Activated CD4-positive, alpha-beta memory T cell treated with anti-CD3 and anti-CD28 coated beads, Interleukin-2, amount 10 ng/mL, durations not matched to agents 7 days and 5 days (primary cell): ENCODE measurements around the gene DISP1. TPM values are rescaled to one million over a fixed set of nuclear protein-coding genes. Genes with fewer than 3 reads are reported as not detected.
A peak's percentile ranks its signal among the peaks of the same experiment; 100 is the strongest.

Experiments
- CTCF ChIA-PET: fragments of 350-600 bp; sonication (Branson Sonifier 250); formaldehyde crosslinking; loops from one replicate; lab custom pipeline; 2021; ENCODE audit warnings: antibody characterized with exemption, inconsistent platforms; lab: Charles Lee
- POLR2A ChIA-PET: fragments of 350-600 bp; sonication (Branson Sonifier 250); formaldehyde crosslinking; loops from one replicate; lab custom pipeline; 2021; ENCODE audit warnings: antibody characterized with exemption; lab: Charles Lee
- DNase-seq: peaks from one replicate; pipeline ENCODE4 v3.0.0-alpha.2; 2020
- H3K27ac Mint-ChIP-seq: one replicate; pipeline ENCODE4 v1.8.0; 2021; ENCODE audit warnings: mild to moderate bottlenecking, mixed read lengths
- H3K27me3 Mint-ChIP-seq: one replicate; pipeline ENCODE4 v1.8.0; 2021; ENCODE audit warnings: mixed read lengths
- H3K36me3 Mint-ChIP-seq: one replicate; pipeline ENCODE4 v1.8.0; 2021; ENCODE audit warnings: low read depth, mixed read lengths
- H3K4me1 Mint-ChIP-seq: one replicate; pipeline ENCODE4 v1.8.0; 2021; ENCODE audit warnings: mixed read lengths
- H3K4me3 Mint-ChIP-seq: one replicate; pipeline ENCODE4 v1.8.0; 2021; ENCODE audit warnings: mild to moderate bottlenecking, mixed read lengths
- H3K9me3 Mint-ChIP-seq: one replicate; pipeline ENCODE4 v1.8.0; 2021; ENCODE audit warnings: mixed read lengths
- total RNA-seq, 2 experiments: library from RNA; stranded (reverse); gene quantifications; one replicate each; pipeline ENCODE4 v1.2.3, GENCODE V29; 2021

The DISP1 gene
- 1 to 10 TPM; 1.1 to 1.4 TPM for total RNA-seq

GRCh38 chr1:222814536-222815439 is at the start of gene DISP1:
DISP1 (plus strand) TSS chr1:222815039; CDS start chr1:222942824, 127,785 bp downstream.
- peaks cover 23% of the 10 kb centered on the region for H3K4me1 Mint-ChIP-seq
- no peaks in the 10 kb centered on the region for H3K36me3 Mint-ChIP-seq
- peaks cover 8% of the 10 kb centered on the region for H3K27me3 Mint-ChIP-seq
- H3K4me3 Mint-ChIP-seq, result peak within 1 kb of the TSS; percentile 86
- CTCF ChIA-PET, result interaction anchor here (1.3 kb wide), 1 partner anchor 76 kb away, joined by 3 read pairs; no protein-coding TSS in a partner anchor
- POLR2A ChIA-PET, result interaction anchor here (0.9 kb wide), 1 partner anchor 16 kb away, joined by 4 read pairs; no protein-coding TSS in a partner anchor
- DNase-seq, result peak; percentile 73
- H3K9me3 Mint-ChIP-seq, result peaks cover 2% of the 10 kb centered on the region
- H3K27ac Mint-ChIP-seq, result peak within 1 kb of the TSS; percentile 74

- H3K9me3 Mint-ChIP-seq, result peaks cover 28% of the 10 kb centered on the region
- H3K4me3 Mint-ChIP-seq, result no peak overlapping the region
- H3K4me1 Mint-ChIP-seq, result no peaks in the 10 kb centered on the region
- H3K27me3 Mint-ChIP-seq, result peaks cover 5% of the 10 kb centered on the region
- POLR2A ChIA-PET, result no interaction called here
- DNase-seq, result no peak
- peaks cover 8% of the 10 kb centered on the region for H3K36me3 Mint-ChIP-seq
- CTCF ChIA-PET, result interaction anchor here (1.6 kb wide), 1 partner anchor 10 kb away, joined by 6 read pairs; no protein-coding TSS in a partner anchor
- no peak overlapping the region for H3K27ac Mint-ChIP-seq
Observed at GRCh38 chr1:222767152-222767571, 47.7 kb upstream of the DISP1 start.

- ChIA-PET CTCF (interaction anchor here (1.6 kb wide), 1 partner anchor 8 kb away, joined by 6 read pairs; no protein-coding TSS in a partner anchor), POLR2A (no interaction called here)
- Mint-ChIP-seq H3K9me3 (peaks cover 28% of the 10 kb centered on the region), H3K27me3 (peaks cover 5% of the 10 kb centered on the region), H3K4me3 (no peak overlapping the region), H3K27ac (no peak overlapping the region), H3K4me1 (peaks cover 10% of the 10 kb centered on the region), H3K36me3 (peaks cover 8% of the 10 kb centered on the region)
- DNase-seq, result no peak
Observed at GRCh38 chr1:222768592-222768991, 46.2 kb upstream of the DISP1 start.

GRCh38 chr1:222769181-222769580 is 45.7 kb upstream of the DISP1 start:
- Mint-ChIP-seq H3K27ac (no peak overlapping the region), H3K4me1 (peaks cover 10% of the 10 kb centered on the region), H3K36me3 (peaks cover 8% of the 10 kb centered on the region), H3K27me3 (peaks cover 4% of the 10 kb centered on the region), H3K4me3 (no peak overlapping the region), H3K9me3 (peaks cover 27% of the 10 kb centered on the region)
- ChIA-PET CTCF (no interaction called here), POLR2A (no interaction called here)
- no peak for DNase-seq

- ChIA-PET POLR2A (no interaction called here), CTCF (no interaction called here)
- H3K36me3 Mint-ChIP-seq, result peaks cover 8% of the 10 kb centered on the region
- H3K4me3 Mint-ChIP-seq, result no peak overlapping the region
- peaks cover 10% of the 10 kb centered on the region for H3K4me1 Mint-ChIP-seq
- no peak overlapping the region for H3K27ac Mint-ChIP-seq
- no peak for DNase-seq
- peaks cover 4% of the 10 kb centered on the region for H3K27me3 Mint-ChIP-seq
- peaks cover 23% of the 10 kb centered on the region for H3K9me3 Mint-ChIP-seq
Observed at GRCh38 chr1:222769971-222770620, 44.7 kb upstream of the DISP1 start.

GRCh38 chr1:222772996-222773379 is 41.9 kb upstream of the DISP1 start:
- ChIA-PET CTCF (no interaction called here), POLR2A (no interaction called here)
- DNase-seq, result peak; percentile 38
- Mint-ChIP-seq H3K9me3 (peaks cover 17% of the 10 kb centered on the region), H3K27ac (no peak overlapping the region), H3K36me3 (peaks cover 8% of the 10 kb centered on the region), H3K27me3 (peaks cover 6% of the 10 kb centered on the region), H3K4me3 (no peak overlapping the region), H3K4me1 (peaks cover 10% of the 10 kb centered on the region)

GRCh38 chr1:222777463-222777862 is 37.4 kb upstream of the DISP1 start:
- POLR2A ChIA-PET, result no interaction called here
- DNase-seq, result no peak
- peaks cover 10% of the 10 kb centered on the region for H3K4me1 Mint-ChIP-seq
- no peaks in the 10 kb centered on the region for H3K9me3 Mint-ChIP-seq
- no peaks in the 10 kb centered on the region for H3K36me3 Mint-ChIP-seq
- CTCF ChIA-PET, result interaction anchor here (1.6 kb wide), 1 partner anchor 9 kb away, joined by 6 read pairs; no protein-coding TSS in a partner anchor
- H3K27ac Mint-ChIP-seq, result no peak overlapping the region
- H3K4me3 Mint-ChIP-seq, result no peak overlapping the region
- H3K27me3 Mint-ChIP-seq, result peaks cover 19% of the 10 kb centered on the region

- H3K4me3 Mint-ChIP-seq, result no peak overlapping the region
Observed at GRCh38 chr1:222777977-222778376, 36.9 kb upstream of the DISP1 start.

GRCh38 chr1:222781251-222781650 is 33.6 kb upstream of the DISP1 start:
- H3K9me3 Mint-ChIP-seq, result no peaks in the 10 kb centered on the region
- peaks cover 34% of the 10 kb centered on the region for H3K27me3 Mint-ChIP-seq
- no peak for DNase-seq
- H3K4me1 Mint-ChIP-seq, result no peaks in the 10 kb centered on the region
- no peak overlapping the region for H3K4me3 Mint-ChIP-seq
- H3K27ac Mint-ChIP-seq, result no peak overlapping the region
- H3K36me3 Mint-ChIP-seq, result no peaks in the 10 kb centered on the region
- POLR2A ChIA-PET, result interaction anchor here (0.6 kb wide), 1 partner anchor 32 kb away, joined by 3 read pairs; no protein-coding TSS in a partner anchor
- CTCF ChIA-PET, result no interaction called here

More at GRCh38 chr1:222777977-222778376, 36.9 kb upstream of the DISP1 start:
- no peak for DNase-seq
- Mint-ChIP-seq H3K4me1 (peaks cover 5% of the 10 kb centered on the region), H3K27me3 (peaks cover 19% of the 10 kb centered on the region), H3K27ac (no peak overlapping the region), H3K36me3 (no peaks in the 10 kb centered on the region), H3K9me3 (no peaks in the 10 kb centered on the region)
- POLR2A ChIA-PET, result no interaction called here
- CTCF ChIA-PET, result no interaction called here

GRCh38 chr1:222783051-222783450 is 31.8 kb upstream of the DISP1 start:
- no peaks in the 10 kb centered on the region for H3K36me3 Mint-ChIP-seq
- CTCF ChIA-PET, result no interaction called here
- H3K27ac Mint-ChIP-seq, result no peak overlapping the region
- H3K27me3 Mint-ChIP-seq, result peaks cover 32% of the 10 kb centered on the region
- DNase-seq, result no peak
- POLR2A ChIA-PET, result no interaction called here
- no peaks in the 10 kb centered on the region for H3K9me3 Mint-ChIP-seq
- no peak overlapping the region for H3K4me3 Mint-ChIP-seq
- H3K4me1 Mint-ChIP-seq, result no peaks in the 10 kb centered on the region

GRCh38 chr1:222784371-222784770 is 30.5 kb upstream of the DISP1 start:
- Mint-ChIP-seq H3K9me3 (no peaks in the 10 kb centered on the region), H3K27ac (no peak overlapping the region), H3K36me3 (no peaks in the 10 kb centered on the region), H3K4me1 (no peaks in the 10 kb centered on the region), H3K4me3 (no peak overlapping the region), H3K27me3 (peaks cover 31% of the 10 kb centered on the region)
- DNase-seq, result no peak
- POLR2A ChIA-PET, result no interaction called here
- CTCF ChIA-PET, result no interaction called here

- CTCF ChIA-PET, result no interaction called here
- peaks cover 31% of the 10 kb centered on the region for H3K27me3 Mint-ChIP-seq
- POLR2A ChIA-PET, result no interaction called here
- H3K36me3 Mint-ChIP-seq, result peaks cover 5% of the 10 kb centered on the region
- peaks cover under 1% of the 10 kb centered on the region for H3K4me1 Mint-ChIP-seq
- H3K9me3 Mint-ChIP-seq, result peaks cover 4% of the 10 kb centered on the region
- no peak overlapping the region for H3K27ac Mint-ChIP-seq
- DNase-seq, result no peak
- H3K4me3 Mint-ChIP-seq, result no peak overlapping the region
Observed at GRCh38 chr1:222784916-222785315, 29.9 kb upstream of the DISP1 start.

GRCh38 chr1:222785529-222785928 is 29.3 kb upstream of the DISP1 start:
- Mint-ChIP-seq H3K27ac (no peak overlapping the region), H3K27me3 (peaks cover 27% of the 10 kb centered on the region), H3K36me3 (peaks cover 6% of the 10 kb centered on the region), H3K9me3 (peaks cover 9% of the 10 kb centered on the region), H3K4me1 (peaks cover 4% of the 10 kb centered on the region), H3K4me3 (no peak overlapping the region)
- ChIA-PET POLR2A (no interaction called here), CTCF (no interaction called here)
- DNase-seq, result no peak
